ENCODE results near the gene TMEM63A.

DNA sequence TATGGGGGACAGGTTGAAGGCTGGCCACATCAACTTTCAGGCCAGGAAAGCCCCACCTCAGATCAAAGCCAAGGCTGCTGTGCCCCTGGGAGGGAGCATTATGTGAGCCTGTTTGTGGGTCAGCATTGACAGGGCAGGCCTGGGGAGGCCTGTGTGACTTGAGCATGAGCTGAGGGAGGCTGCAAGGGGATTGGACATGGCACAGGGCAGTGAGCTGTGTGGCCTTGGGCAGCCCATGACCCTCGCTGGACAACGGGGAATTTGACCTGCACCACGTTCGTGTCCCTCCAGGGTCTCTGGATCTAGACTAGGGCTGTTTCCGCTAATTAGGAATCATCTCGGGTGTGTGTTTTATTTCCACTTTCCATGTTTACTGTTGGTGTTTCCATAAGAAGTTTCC, 24.3 kb upstream of the TMEM63A start:
- no peak for TF ChIP-seq POLR2A (IDR thresholded peaks at IDR 0.05)
- TF ChIP-seq, protein P1, sequence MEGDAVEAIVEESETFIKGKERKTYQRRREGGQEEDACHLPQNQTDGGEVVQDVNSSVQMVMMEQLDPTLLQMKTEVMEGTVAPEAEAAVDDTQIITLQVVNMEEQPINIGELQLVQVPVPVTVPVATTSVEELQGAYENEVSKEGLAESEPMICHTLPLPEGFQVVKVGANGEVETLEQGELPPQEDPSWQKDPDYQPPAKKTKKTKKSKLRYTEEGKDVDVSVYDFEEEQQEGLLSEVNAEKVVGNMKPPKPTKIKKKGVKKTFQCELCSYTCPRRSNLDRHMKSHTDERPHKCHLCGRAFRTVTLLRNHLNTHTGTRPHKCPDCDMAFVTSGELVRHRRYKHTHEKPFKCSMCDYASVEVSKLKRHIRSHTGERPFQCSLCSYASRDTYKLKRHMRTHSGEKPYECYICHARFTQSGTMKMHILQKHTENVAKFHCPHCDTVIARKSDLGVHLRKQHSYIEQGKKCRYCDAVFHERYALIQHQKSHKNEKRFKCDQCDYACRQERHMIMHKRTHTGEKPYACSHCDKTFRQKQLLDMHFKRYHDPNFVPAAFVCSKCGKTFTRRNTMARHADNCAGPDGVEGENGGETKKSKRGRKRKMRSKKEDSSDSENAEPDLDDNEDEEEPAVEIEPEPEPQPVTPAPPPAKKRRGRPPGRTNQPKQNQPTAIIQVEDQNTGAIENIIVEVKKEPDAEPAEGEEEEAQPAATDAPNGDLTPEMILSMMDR (IDR thresholded peaks at IDR 0.05): no peak
